ENCODE measurements around the gene PLPPR2.
"Not testable (repeated sequence)": the region's sequence is repeated elsewhere in the genome, so short reads cannot be mapped to it uniquely, and the experiment has no call there.

Gene PLPPR2

GRCh38 chr19:11340099-11340467 lies 15.1 kb upstream of the PLPPR2 start:
- DNase-seq (ENCODE audit: low read depth in 2 of 2) = not testable (repeated sequence)

GRCh38 chr19:11342429-11342828 lies 12.8 kb upstream of the PLPPR2 start:
- DNase-seq (ENCODE audit: low read depth in 2 of 2) = no peak

DNA sequence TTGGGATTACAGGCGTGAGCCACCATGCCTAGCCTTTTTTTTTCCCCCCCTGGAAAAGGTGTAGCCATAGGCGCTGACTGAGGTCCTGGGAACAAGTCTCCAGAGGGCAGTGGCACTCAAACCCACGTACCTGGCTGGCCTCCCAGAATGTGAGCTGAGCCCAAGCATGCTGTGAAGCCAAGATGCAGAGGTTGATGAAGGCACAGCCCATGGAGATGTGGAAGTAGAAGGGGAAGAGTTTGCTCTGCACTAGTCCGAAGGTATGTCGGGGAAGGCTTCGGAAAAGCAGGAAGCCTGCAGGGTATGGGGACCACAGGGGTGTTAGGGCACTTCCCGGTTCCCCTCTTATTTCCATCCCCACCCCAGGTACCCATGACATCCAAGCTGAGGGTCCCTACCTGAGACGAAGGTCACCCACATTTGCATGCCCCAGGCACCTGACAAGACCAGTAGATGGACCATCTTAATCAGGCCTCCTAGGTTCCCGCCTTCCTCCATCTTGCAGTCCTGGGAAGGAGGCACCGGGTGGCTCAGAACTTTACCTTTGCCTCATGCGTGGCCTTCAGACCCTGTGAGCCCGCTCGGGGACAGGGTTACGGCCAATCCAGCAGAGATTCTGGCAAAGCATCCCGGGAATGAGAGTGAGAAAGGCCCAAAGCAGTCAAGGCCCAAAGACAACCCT lies 10.0 kb upstream of the PLPPR2 start:
- no peak for DNase-seq (ENCODE audit: low read depth in 2 of 2)

DNA sequence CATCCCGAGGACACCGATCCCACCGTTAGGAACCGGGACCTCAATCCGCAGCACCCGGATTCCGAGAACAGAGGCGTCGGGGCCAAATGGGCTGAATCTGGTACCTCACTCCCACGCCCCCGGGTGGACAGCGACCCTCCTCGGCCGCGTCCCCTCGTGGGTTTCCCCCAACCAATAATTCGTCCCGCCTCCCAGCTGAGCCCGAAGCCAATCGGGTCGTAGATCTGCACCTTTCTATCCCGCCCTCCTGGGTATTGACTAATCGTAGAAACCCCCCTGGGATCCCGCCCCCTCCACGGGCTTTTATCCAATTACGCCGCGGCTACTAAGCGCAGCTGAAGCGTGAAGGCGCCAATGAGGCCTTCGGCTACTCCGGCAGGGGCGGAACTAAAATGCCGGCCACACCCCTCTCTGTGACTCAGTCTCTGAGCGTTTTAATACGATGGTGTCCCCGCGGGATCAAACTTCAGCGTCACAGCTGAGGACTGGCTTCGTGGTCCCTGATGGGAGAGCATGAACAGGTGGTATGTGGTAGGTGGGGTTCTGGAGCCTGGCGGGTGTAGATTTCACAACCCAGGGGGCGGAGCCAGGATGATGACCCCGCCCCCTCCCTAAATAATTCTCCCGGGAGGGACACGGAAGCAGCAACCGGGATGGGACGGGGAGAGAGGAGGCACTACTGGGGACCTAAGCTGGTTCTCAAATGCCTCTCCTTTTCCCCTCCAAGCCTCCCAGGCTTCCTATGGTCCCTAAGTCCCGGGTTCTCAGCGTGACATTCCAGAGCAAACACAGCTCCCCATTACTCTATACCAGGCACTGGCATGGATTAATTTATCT lies 8.9 kb upstream of the PLPPR2 start, which contains the start of the genes CCDC159 and TMEM205:
Gene CCDC159 (plus strand): TSS at position 416 of the 837 bp plus-strand sequence. CDS start 88 bp downstream, at position 504.
Gene TMEM205 (minus strand): TSS at position 165 of the 837 bp plus-strand sequence. CDS start 649 bp downstream, outside the sequence.
- peak; percentile 96 to 98 for DNase-seq (ENCODE audit: low read depth in 2 of 2)

- DNase-seq (ENCODE audit: low read depth in 2 of 2) = no peak
Observed at GRCh38 chr19:11347546-11348039, 7.6 kb upstream of the PLPPR2 start.

DNA sequence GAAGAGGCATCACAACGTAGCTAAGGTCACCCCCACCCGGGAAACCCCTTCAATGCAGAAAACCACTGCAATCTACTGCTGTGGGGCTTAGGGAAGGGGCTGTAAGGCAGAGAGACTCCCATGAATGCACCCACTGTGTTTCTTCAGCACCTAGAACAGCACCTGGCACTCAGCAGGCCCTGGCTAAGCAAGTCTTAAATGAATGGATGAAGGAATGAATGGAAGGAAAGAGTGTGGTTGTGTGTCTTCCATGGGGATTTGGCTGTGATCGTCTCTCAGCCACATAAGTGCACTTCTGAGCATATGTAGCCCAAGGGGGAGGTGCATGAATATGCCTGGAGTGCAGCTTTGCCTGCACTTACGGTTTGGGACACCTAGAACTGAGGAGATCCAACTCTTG lies 6.1 kb upstream of the PLPPR2 start:
- no peak for DNase-seq (ENCODE audit: low read depth in 2 of 2)

DNA sequence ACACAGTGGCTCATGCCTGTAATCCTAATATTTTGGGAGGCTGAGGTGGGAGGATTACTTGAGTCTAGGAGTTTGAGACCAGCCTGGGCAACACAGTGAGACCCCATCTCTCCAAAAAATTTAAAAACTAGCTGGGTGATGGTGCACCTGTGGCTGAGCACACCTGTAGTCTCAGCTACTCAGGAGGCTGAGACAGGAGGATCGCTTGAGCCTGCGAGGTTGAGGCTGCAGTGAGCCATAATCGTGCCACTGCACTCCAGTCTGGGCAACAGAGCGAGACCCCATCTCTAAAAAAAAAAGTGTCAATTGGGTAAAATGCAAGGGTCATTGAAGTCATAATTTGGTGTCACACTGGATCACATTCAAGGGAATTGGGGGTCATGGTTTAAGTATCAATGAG lies 1.1 kb upstream of the PLPPR2 start:
- not testable (repeated sequence) for DNase-seq (ENCODE audit: low read depth in 2 of 2)

GRCh38 chr19:11356074-11356397 lies 804 bp downstream of the PLPPR2 start:
- DNase-seq (ENCODE audit: low read depth in 2 of 2) = no peak

GRCh38 chr19:11356676-11357550 lies 1.7 kb downstream of the PLPPR2 start:
- no peak for DNase-seq (ENCODE audit: low read depth in 2 of 2)

- no peak for DNase-seq (ENCODE audit: low read depth in 2 of 2)
Observed at GRCh38 chr19:11359421-11359820, 4.2 kb downstream of the PLPPR2 start.

GRCh38 chr19:11361037-11361770 lies 6.0 kb downstream of the PLPPR2 start:
- peak in 1 of 2 donors; percentile 42 for DNase-seq (ENCODE audit: low read depth in 2 of 2)

- DNase-seq (ENCODE audit: low read depth in 2 of 2) = no peak
Observed at GRCh38 chr19:11361771-11362731, 6.8 kb downstream of the PLPPR2 start.

GRCh38 chr19:11363881-11364280 lies 8.6 kb downstream of the PLPPR2 start:
- DNase-seq (ENCODE audit: low read depth in 2 of 2) = no peak

- no peak for DNase-seq (ENCODE audit: low read depth in 2 of 2)
Observed at GRCh38 chr19:11364296-11364904, 9.2 kb downstream of the PLPPR2 start.

DNA sequence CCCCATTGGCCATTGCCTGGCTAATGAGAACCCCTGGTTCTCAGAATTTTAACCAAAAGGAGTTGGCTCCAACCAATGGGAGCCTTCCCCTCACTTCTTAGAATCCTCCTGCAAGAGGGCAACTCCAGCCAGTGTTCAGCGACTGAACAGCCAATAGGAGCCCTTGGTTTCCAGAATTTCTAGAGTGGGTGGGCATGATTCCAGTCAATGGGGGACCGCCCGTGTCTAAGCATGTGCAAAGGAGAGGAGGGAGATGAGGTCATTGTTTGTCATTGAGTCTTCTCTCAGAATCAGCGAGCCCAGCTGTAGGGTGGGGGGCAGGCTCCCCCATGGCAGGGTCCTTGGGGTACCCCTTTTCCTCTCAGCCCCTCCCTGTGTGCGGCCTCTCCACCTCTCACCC lies 9.7 kb downstream of the PLPPR2 start:
- DNase-seq (ENCODE audit: low read depth in 2 of 2) = no peak

DNA sequence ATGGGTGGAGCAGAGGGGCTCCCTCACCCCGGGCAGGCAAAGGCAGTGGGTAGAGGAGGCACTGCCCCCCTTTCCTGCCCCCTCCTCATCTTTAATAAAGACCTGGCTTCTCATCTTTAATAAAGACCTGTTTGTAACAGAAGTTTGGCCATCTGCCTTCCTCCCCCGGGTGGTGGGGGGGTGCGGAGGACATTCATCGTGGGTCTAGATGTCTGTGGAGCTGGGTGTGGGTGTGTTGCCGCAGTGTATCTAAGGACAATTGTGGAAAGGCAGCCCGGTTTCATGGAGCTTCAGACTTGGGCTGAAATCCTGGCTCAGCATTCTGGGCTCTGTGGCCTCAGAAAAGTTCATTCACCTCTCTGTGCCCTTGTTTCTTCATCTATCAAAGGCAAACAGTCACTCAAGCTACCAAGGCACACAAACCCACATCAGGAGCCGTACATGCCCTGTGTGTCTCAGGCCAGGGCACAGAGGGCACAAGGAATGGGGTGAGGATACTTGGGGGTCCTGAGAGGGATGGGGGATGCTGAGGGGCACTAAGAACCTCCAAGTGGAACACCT lies 10.4 kb downstream of the PLPPR2 start:
- DNase-seq (ENCODE audit: low read depth in 2 of 2) = no peak

- DNase-seq (ENCODE audit: low read depth in 2 of 2) = no peak
Observed at GRCh38 chr19:11367528-11367927, 12.3 kb downstream of the PLPPR2 start.

GRCh38 chr19:11370744-11371143 lies 15.5 kb downstream of the PLPPR2 start:
- no peak for DNase-seq (ENCODE audit: low read depth in 2 of 2)

DNA sequence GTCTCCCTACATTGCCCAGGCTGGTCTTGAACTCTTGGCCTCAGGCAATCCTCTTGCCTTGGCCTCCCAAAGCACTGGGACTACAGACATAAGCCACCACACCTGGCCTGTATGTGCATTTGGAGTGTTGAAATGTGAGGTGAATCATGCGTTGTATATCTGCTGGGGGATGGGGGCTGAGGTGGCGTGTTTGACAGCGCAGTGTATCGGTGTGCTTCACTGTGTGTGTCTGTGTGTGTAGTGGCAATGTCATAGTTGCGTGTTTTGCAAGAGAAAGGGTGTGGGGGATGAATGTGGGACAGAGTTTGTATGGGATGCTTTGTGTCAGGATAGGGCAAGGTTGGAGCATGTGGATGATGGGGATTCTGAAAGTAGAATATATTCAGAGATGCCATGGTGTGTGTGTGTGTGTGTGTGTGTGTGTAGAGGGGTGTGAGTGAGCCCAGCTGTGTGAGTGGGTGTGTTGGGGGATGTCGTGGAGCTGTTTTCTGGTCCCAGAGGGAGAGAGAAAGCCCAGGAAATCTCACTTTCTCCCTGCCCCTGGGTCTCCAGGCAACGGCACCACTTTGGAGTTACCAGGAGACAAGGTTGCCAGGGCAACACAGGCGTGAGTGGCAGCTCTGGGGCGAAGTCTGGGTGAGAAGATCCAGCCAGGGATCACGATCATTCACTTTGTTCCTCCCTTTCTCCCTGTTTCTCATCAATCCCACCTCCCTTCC lies 18.1 kb downstream of the PLPPR2 start:
- no peak for DNase-seq (ENCODE audit: low read depth in 2 of 2)

Measured in stimulated activated CD4-positive, alpha-beta T cell treated with anti-CD3 and anti-CD28 coated beads, Interleukin-4, amount 100 ng/mL, for 48 hours (primary cell).